SK-N-SH (cell line): ENCODE data around the gene CLEC1B. TPM values are rescaled to one million over a fixed set of nuclear protein-coding genes. Genes with fewer than 3 reads are reported as not detected.

Experiments
- CTCF ChIA-PET: fragments of 300-600, 350-600 bp; formaldehyde crosslinking; extraction: SDS; loops from one replicate; lab custom pipeline; 2021; lab: Yijun Ruan, JAX
- POLR2A ChIA-PET: fragments of 350-600 bp; sonication (Branson Sonifier 250); formaldehyde crosslinking; extraction: SDS; loops from one replicate; lab custom pipeline; 2020; ENCODE audit warnings: antibody characterized with exemption, inconsistent platforms; lab: Yijun Ruan, JAX
- DNase-seq: peaks from one replicate; pipeline ENCODE4 v3.0.0; 2012
- H2AFZ ChIP-seq: fragments of 200-600 bp; sonication (generic); 2 replicates; pipeline ENCODE4 v1.8.1; 2016; ENCODE audit warnings: antibody characterized with exemption, mild to moderate bottlenecking, low read depth
- H3F3A ChIP-seq: fragments of 200-600 bp; sonication (generic); replicated peaks from 2 replicates; pipeline ENCODE3; 2016; ENCODE audit warnings: antibody characterized with exemption, mild to moderate bottlenecking; ENCODE audit not compliant: insufficient read depth
- H3K27ac ChIP-seq, 2 experiments: fragments of 200-500 bp in 1 of 2; fragments of 200-600 bp in 1 of 2; sonication (Bioruptor generic) in 1 of 2; sonication (generic), shearing (Covaris generic) in 1 of 2; 2 replicates each; pipeline versions ENCODE4 v1.5.1 to v1.6.1; 2014 to 2016; ENCODE audit warnings: low read depth in 2 of 2, inconsistent platforms in 1 of 2, low read length in 1 of 2, mild to moderate bottlenecking in 1 of 2, mixed read lengths in 1 of 2
- H3K27me3 ChIP-seq: fragments of 200-600 bp; sonication (generic), shearing (Covaris generic); 2 replicates; pipeline ENCODE4 v1.6.1; 2016; ENCODE audit warnings: mixed run types; ENCODE audit not compliant: insufficient read depth
- H3K36me3 ChIP-seq, 2 experiments: fragments of 200-500 bp in 1 of 2; fragments of 200-600 bp in 1 of 2; sonication (Bioruptor generic) in 1 of 2; sonication (generic) in 1 of 2; replicated peaks in 1 of 2; 2 replicates each; pipeline versions ENCODE3 to v1.5.1; 2014 to 2016; ENCODE audit warnings: low read length in 1 of 2, mild to moderate bottlenecking in 1 of 2; ENCODE audit not compliant: insufficient read depth in 2 of 2, control insufficient read depth in 1 of 2
- H3K4me1 ChIP-seq, 2 experiments: fragments of 200-500 bp in 1 of 2; fragments of 200-600 bp in 1 of 2; sonication (Bioruptor generic) in 1 of 2; sonication (generic), shearing (Covaris generic) in 1 of 2; 2 replicates each; pipeline versions ENCODE4 v1.5.1 to v1.6.1; 2014 to 2016; ENCODE audit warnings: low read depth in 1 of 2, low read length in 1 of 2, mixed run types in 1 of 2; ENCODE audit not compliant: insufficient read depth in 2 of 2, control insufficient read depth in 1 of 2
- H3K4me2 ChIP-seq: fragments of 200-600 bp; sonication (generic), shearing (Covaris generic); 2 replicates; pipeline ENCODE4 v1.6.1; 2017; ENCODE audit warnings: mixed run types
- H3K4me3 ChIP-seq, 2 experiments: fragments of 200-500 bp in 1 of 2; fragments of 200-600 bp in 1 of 2; sonication (Bioruptor generic) in 1 of 2; sonication (generic), shearing (Covaris generic) in 1 of 2; 2 replicates each; pipeline versions ENCODE4 v1.5.1 to v1.8.1; 2014 to 2016; ENCODE audit warnings: low read depth in 2 of 2, inconsistent platforms in 1 of 2, low read length in 1 of 2, mild to moderate bottlenecking in 1 of 2, mixed read lengths in 1 of 2, moderate library complexity in 1 of 2
- H3K79me2 ChIP-seq: fragments of 200-600 bp; sonication (generic); 2 replicates; pipeline ENCODE4 v1.8.1; 2017; ENCODE audit warnings: mild to moderate bottlenecking; ENCODE audit not compliant: insufficient read depth
- H3K9ac ChIP-seq: fragments of 200-600 bp; sonication (generic); 2 replicates; pipeline ENCODE4 v1.6.1; 2017; ENCODE audit warnings: mixed run types
- H3K9me2 ChIP-seq: fragments of 200-600 bp; sonication (generic); 2 replicates; pipeline ENCODE4 v1.6.1; 2017; ENCODE audit warnings: mixed run types
- H3K9me3 ChIP-seq: fragments of 200-600 bp; sonication (generic); 2 replicates; pipeline ENCODE4 v1.6.1; 2017; ENCODE audit warnings: mixed run types, mild to moderate bottlenecking, moderate library complexity
- H4K20me1 ChIP-seq: fragments of 200-600 bp; sonication (generic); 2 replicates; pipeline ENCODE4 v1.6.1; 2017; ENCODE audit warnings: mild to moderate bottlenecking, mixed run types; ENCODE audit not compliant: insufficient read depth
- GABPA ChIP-seq: IDR thresholded peaks from 2 replicates; pipeline ENCODE4 v1.4.0; 2012; ENCODE audit warnings: low read depth, mild to moderate bottlenecking
- IRF3 ChIP-seq: fragments of 150-350 bp; IDR thresholded peaks from 2 replicates; pipeline ENCODE4 v1.6.1; 2016; ENCODE audit warnings: mild to moderate bottlenecking, low read depth, low read length
- MXI1 ChIP-seq: IDR thresholded peaks from 2 replicates; pipeline ENCODE4 v1.6.1; 2012; ENCODE audit warnings: mild to moderate bottlenecking, low read depth, low read length, improper control_type of control experiment
- POLR2AphosphoS5 ChIP-seq: IDR thresholded peaks from 2 replicates; pipeline ENCODE4 v1.6.1; 2012; ENCODE audit warnings: low read depth, low read length
- RAD21 ChIP-seq: IDR thresholded peaks from 2 replicates; pipeline ENCODE4 v1.6.1; 2012; ENCODE audit warnings: mild to moderate bottlenecking, low read length
- RXRA ChIP-seq: IDR thresholded peaks from 2 replicates; pipeline ENCODE4 v1.4.0; 2012; ENCODE audit warnings: low read depth, mild to moderate bottlenecking, borderline replicate concordance
- TAF1 ChIP-seq: IDR thresholded peaks from 2 replicates; pipeline ENCODE4 v1.6.1; 2012; ENCODE audit warnings: low read depth, mild to moderate bottlenecking, low read length, moderate library complexity, borderline replicate concordance
- YY1 ChIP-seq: IDR thresholded peaks from 2 replicates; pipeline ENCODE4 v1.4.0; 2012; ENCODE audit warnings: low read depth, mild to moderate bottlenecking
- WGBS: methylation state at CpG from one replicate; pipeline ENCODE4 v1.1.6; 2017; ENCODE audit warnings: low lambda C conversion rate; 5-methylcytosine and 5-hydroxymethylcytosine counted together
- polyA plus RNA-seq, 3 experiments: library from polyadenylated mRNA; depleted of rRNA; stranded (reverse); fragments of >200 nt; gene quantifications; 2 replicates each; pipeline ENCODE4 v1.2.3, GENCODE V29; 2012
- TF ChIP-seq, protein P1 (sequence below): fragments of 150-350 bp; IDR thresholded peaks from 2 replicates; pipeline ENCODE4 v1.6.1; 2017; ENCODE audit warnings: antibody characterized with exemption, low read length, low read depth, borderline replicate concordance
- TF ChIP-seq, protein P2 (sequence below): IDR thresholded peaks from 2 replicates; pipeline ENCODE4 v1.4.0; 2012; ENCODE audit warnings: low read depth, borderline replicate concordance
- TF ChIP-seq, protein P3 (sequence below): IDR thresholded peaks from 2 replicates; pipeline ENCODE4 v1.6.1; 2012; ENCODE audit warnings: mild to moderate bottlenecking, low read depth, low read length, moderate library complexity

The CLEC1B gene
- polyA plus RNA-seq, 1 of the 3 experiments (the other 2 are of a cell fraction) = not detected

GRCh38 chr12:10031771-10032175 is 32.9 kb upstream of the CLEC1B start (continued):
- TF ChIP-seq, protein P1, sequence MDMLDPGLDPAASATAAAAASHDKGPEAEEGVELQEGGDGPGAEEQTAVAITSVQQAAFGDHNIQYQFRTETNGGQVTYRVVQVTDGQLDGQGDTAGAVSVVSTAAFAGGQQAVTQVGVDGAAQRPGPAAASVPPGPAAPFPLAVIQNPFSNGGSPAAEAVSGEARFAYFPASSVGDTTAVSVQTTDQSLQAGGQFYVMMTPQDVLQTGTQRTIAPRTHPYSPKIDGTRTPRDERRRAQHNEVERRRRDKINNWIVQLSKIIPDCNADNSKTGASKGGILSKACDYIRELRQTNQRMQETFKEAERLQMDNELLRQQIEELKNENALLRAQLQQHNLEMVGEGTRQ = no peak
- TF ChIP-seq IRF3 = no peak
- no peak for TF ChIP-seq GABPA
- TF ChIP-seq YY1 = no peak

GRCh38 chr12:10031321-10031720 is 32.4 kb upstream of the CLEC1B start:
- Histone ChIP-seq H3K27me3 (no peaks in the 10 kb centered on the region), H3K27ac (no peak overlapping the region; a peak in 1 of 4 replicates), H2AFZ (no peak overlapping the region), H3K9ac (no peak overlapping the region), H3K4me2 (no peak overlapping the region)
- TF ChIP-seq TAF1 (no peak), RXRA (no peak), MXI1 (no peak), POLR2AphosphoS5 (no peak), RAD21 (no peak)
- TF ChIP-seq, protein P2, sequence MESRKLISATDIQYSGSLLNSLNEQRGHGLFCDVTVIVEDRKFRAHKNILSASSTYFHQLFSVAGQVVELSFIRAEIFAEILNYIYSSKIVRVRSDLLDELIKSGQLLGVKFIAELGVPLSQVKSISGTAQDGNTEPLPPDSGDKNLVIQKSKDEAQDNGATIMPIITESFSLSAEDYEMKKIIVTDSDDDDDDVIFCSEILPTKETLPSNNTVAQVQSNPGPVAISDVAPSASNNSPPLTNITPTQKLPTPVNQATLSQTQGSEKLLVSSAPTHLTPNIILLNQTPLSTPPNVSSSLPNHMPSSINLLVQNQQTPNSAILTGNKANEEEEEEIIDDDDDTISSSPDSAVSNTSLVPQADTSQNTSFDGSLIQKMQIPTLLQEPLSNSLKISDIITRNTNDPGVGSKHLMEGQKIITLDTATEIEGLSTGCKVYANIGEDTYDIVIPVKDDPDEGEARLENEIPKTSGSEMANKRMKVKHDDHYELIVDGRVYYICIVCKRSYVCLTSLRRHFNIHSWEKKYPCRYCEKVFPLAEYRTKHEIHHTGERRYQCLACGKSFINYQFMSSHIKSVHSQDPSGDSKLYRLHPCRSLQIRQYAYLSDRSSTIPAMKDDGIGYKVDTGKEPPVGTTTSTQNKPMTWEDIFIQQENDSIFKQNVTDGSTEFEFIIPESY = no peak
- TF ChIP-seq, protein P3, sequence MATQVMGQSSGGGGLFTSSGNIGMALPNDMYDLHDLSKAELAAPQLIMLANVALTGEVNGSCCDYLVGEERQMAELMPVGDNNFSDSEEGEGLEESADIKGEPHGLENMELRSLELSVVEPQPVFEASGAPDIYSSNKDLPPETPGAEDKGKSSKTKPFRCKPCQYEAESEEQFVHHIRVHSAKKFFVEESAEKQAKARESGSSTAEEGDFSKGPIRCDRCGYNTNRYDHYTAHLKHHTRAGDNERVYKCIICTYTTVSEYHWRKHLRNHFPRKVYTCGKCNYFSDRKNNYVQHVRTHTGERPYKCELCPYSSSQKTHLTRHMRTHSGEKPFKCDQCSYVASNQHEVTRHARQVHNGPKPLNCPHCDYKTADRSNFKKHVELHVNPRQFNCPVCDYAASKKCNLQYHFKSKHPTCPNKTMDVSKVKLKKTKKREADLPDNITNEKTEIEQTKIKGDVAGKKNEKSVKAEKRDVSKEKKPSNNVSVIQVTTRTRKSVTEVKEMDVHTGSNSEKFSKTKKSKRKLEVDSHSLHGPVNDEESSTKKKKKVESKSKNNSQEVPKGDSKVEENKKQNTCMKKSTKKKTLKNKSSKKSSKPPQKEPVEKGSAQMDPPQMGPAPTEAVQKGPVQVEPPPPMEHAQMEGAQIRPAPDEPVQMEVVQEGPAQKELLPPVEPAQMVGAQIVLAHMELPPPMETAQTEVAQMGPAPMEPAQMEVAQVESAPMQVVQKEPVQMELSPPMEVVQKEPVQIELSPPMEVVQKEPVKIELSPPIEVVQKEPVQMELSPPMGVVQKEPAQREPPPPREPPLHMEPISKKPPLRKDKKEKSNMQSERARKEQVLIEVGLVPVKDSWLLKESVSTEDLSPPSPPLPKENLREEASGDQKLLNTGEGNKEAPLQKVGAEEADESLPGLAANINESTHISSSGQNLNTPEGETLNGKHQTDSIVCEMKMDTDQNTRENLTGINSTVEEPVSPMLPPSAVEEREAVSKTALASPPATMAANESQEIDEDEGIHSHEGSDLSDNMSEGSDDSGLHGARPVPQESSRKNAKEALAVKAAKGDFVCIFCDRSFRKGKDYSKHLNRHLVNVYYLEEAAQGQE = no peak
- TF ChIP-seq, all 33 proteins: peak for 0
- no peaks in the 10 kb centered on the region for H4K20me1 ChIP-seq
- no peaks in the 10 kb centered on the region for H3K4me1 ChIP-seq
- H3F3A ChIP-seq = no peaks in the 10 kb centered on the region
- ChIA-PET POLR2A (no interaction called here), CTCF (interaction anchor here (1.3 kb wide), 1 partner anchor 109 kb away, joined by 3 read pairs; no protein-coding TSS in a partner anchor)
- H3K36me3 ChIP-seq = no peaks in the 10 kb centered on the region
- no peak overlapping the region for H3K4me3 ChIP-seq
- WGBS = 9% methylated on average over 4 of the region's 4 CpGs
- H3K79me2 ChIP-seq = no peaks in the 10 kb centered on the region
- no peaks in the 10 kb centered on the region for H3K9me3 ChIP-seq
- no peak for DNase-seq
- no peaks in the 10 kb centered on the region for H3K9me2 ChIP-seq
